ENCODE data around the gene CEP128. TPM values are rescaled to one million over a fixed set of nuclear protein-coding genes. Genes with fewer than 3 reads are reported as not detected.

The CEP128 gene
- total RNA-seq, 1 experiment from 2014 or later: 16.4 TPM

GRCh38 chr14:80491650-80492049, 449.9 kb downstream of the CEP128 start:
- Histone ChIP-seq H3K27ac (ENCODE audit: low read depth, low read length) (no peak overlapping the region), H3K79me2 (ENCODE audit: insufficient read depth, low read length) (no peaks in the 10 kb centered on the region), H3K36me3 (ENCODE audit: control insufficient read depth in 1 of 2, insufficient read depth in 2 of 2, low read length in 2 of 2) (no peaks in the 10 kb centered on the region), H3K4me2 (ENCODE audit: low read length) (no peak overlapping the region), H4K20me1 (ENCODE audit: insufficient read depth) (no peaks in the 10 kb centered on the region), H3K27me3 (ENCODE audit: insufficient read depth, low read length) (no peaks in the 10 kb centered on the region), H3K4me1 (ENCODE audit: control insufficient read depth in 1 of 2, insufficient read depth in 2 of 2, low read length in 2 of 2) (no peaks in the 10 kb centered on the region), H3K9ac (ENCODE audit: low read length) (no peak overlapping the region), H2AFZ (ENCODE audit: low read depth, low read length, poor library complexity, severe bottlenecking) (no peak overlapping the region), H3K9me3 (ENCODE audit: control insufficient read depth in 1 of 2, insufficient read depth in 1 of 2, low read depth in 1 of 2, low read length in 2 of 2) (no peaks in the 10 kb centered on the region), H3K9me2 (ENCODE audit: insufficient read depth) (no peaks in the 10 kb centered on the region), H3K4me3 (replicated peaks in 1 of 2; ENCODE audit: low read depth in 1 of 2, low read length in 2 of 2) (no peak overlapping the region)
- CTCF ChIA-PET: no interaction called here
- no peak for DNase-seq (ENCODE audit: low read depth, low spot score)
- RAD21 ChIA-PET (ENCODE audit: low non-redundant PET in 1 of 2, low total read pairs in 2 of 2, uncharacterized antibody in 2 of 2, unreplicated experiment in 2 of 2): no interaction called here
- no TSS peak for BruUV-seq (replicated peaks)
- no peak for ATAC-seq
- POLR2A ChIA-PET: no interaction called here
- TF ChIP-seq REST (IDR thresholded peaks at IDR 0.05; ENCODE audit: low read depth) (no peak), JUND (IDR thresholded peaks at IDR 0.05) (no peak), EGR1 (IDR thresholded peaks at IDR 0.05; ENCODE audit: low read depth) (no peak), CTCF (IDR thresholded peaks at IDR 0.05 in 2 of 3, conservative IDR thresholded peaks at IDR 0.05 in 1 of 3; ENCODE audit: borderline replicate concordance in 1 of 3, insufficient read depth in 1 of 3, low read depth in 2 of 3, low read length in 2 of 3) (no peak), POLR2A (IDR thresholded peaks at IDR 0.05; ENCODE audit: borderline replicate concordance, extremely low read depth, insufficient read depth, insufficient read length) (no peak)
- intact Hi-C loops (cut with micrococcal nuclease): no loop called here

Measured in HCT116 (cell line).